ENCODE results near the gene TNRC18.

Gene TNRC18

DNA sequence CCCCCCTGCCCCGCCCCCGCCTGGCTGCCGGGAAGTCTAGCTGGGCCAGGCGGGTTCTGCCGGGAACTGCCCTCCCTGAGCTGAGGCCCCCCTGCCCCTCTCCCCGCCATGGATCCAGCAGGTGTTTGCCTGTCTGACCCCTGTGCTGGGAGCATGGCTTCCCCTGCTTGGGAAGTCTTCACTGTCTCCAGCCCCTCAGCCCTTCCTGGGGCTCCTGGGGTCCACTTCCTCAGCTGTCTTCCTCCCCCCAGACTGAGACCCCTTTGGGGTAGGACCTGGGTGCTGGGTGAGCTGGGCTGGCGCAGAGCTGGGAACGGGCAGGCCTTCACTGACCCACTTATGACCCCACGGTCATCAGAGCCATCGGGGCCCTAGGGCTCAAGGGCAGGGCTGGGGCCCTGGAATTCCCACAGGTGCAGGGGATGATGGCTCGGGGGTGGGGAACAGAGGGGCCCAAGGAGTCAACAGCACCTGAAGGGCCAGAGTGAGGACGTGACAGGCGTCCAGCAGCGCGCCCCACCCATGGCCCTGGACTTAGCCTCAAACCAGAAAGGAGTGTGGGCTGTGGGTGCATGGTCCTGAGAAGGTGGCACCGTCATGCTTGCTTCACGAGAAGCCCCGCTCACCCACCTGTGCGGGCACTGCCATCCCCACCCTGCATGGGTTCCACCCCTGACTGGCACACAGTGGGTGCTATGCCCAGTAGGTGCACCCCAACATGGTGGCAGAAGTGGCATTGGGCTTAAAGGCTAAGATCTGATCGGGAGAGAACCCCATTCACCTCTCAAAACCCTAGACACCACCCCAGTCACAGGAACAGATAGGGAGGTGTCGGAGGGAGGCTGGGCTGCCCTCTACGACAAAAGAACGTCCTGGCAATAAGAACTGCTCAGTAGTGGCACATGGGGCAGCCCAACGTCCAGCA, 16.2 kb upstream of the TNRC18 start:
- H3K27ac ChIP-seq: no peak overlapping the region
- TF ChIP-seq, protein P1, sequence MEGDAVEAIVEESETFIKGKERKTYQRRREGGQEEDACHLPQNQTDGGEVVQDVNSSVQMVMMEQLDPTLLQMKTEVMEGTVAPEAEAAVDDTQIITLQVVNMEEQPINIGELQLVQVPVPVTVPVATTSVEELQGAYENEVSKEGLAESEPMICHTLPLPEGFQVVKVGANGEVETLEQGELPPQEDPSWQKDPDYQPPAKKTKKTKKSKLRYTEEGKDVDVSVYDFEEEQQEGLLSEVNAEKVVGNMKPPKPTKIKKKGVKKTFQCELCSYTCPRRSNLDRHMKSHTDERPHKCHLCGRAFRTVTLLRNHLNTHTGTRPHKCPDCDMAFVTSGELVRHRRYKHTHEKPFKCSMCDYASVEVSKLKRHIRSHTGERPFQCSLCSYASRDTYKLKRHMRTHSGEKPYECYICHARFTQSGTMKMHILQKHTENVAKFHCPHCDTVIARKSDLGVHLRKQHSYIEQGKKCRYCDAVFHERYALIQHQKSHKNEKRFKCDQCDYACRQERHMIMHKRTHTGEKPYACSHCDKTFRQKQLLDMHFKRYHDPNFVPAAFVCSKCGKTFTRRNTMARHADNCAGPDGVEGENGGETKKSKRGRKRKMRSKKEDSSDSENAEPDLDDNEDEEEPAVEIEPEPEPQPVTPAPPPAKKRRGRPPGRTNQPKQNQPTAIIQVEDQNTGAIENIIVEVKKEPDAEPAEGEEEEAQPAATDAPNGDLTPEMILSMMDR (conservative IDR thresholded peaks at IDR 0.05): no peak

DNA sequence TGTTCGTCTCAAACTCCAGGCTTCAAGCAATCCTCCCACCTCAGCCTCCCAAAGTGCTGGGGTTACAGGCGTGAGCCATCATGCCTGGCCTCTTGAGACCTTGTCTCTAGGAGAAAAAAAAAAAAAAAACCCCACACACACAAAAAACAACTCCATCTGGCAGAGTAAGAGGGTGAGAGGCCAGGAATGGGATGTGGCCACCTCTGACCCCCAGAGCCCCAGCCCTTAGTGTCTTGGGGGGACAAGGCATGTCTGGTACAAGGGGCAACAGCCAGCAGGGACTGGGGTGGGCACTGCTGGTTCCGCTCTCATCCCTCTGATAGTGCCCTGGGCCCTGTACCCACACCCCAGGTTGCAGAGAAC, 15.6 kb upstream of the TNRC18 start:
- TF ChIP-seq, protein P1 (conservative IDR thresholded peaks at IDR 0.05): no peak

DNA sequence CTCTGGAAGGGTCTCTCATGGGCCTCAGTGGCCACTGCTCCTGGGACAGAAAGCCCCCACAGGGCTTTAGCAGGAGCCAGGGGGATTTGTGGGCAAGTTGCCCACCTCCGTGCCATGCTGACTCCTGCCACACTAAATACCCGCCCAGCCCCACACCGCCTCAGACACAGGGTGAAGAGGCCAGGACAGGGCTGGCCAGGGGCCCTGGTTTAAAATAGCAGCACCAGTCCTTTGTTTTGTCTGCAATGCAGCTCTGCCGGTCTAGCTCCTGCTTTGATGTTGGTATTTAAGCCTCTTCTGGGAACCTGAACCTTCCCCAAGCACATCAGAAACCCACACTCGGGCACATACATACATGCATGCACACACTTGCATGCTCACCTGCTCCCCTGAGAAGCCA, 14.4 kb upstream of the TNRC18 start:
- no peak overlapping the region for H3K27ac ChIP-seq
- TF ChIP-seq, protein P1 (conservative IDR thresholded peaks at IDR 0.05): no peak

More for the DNA sequence above, 15.6 kb upstream of the TNRC18 start:
- H3K27ac ChIP-seq: no peak overlapping the region

DNA sequence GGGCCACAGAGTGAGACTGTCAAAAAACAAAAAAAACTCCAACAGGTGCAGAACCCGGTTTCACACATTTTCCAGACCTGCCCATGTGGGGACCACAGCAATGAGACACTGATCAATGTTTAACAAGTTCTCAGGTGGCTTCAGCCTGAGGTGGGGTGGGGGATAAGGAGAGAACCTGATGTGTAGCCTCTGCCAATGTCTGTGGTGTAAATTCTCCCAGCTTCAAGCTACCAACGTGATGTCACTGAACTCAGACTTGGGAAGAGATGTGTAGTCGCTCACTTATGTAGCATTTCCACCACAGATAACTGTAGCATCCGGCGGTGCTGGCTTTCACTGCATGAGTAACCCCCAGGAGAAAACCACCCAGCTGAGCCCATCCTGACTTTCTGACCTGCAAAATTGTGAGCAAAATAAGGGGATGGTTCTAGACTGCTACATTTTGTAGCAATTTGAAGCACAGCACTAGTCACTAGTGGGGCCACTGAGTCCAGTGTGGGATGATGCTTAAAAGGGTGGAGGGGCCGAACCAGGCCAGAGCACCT, 13.8 kb upstream of the TNRC18 start:
- no peak overlapping the region for H3K27ac ChIP-seq
- TF ChIP-seq, protein P1 (conservative IDR thresholded peaks at IDR 0.05): no peak

DNA sequence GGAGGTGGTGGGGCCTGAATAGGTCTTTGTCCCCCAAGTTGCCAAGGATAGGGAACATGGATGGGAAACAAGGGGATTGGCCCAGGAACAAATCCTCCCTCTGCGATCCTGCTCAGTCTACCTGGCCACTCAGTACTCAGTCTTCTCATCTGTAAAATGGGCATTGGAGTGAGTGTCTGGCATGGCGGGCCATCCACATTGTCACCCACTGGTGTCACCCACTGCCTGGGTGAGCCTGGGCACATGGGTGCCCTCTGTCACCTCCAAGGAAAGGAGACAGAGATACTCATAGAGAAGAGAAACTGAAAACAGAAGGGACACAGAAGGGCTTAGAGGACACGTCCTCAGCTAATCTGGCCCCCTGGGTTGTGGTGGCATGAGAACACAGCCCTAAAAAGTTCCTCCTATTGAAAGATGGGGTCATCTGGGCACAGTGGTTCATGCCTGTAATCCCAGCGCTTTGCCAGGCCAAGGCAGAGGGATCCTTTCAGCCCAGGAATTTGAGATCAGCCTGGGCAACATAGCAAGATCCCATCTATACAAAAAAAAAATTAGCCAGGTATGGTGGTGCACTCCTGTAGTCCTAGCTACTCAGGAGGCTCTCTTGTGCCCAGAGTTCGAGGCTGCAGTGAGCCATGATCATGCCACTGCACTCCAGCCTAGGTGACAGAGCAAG, 12.5 kb upstream of the TNRC18 start:
- H3K27ac ChIP-seq: no peak overlapping the region
- TF ChIP-seq, protein P1 (conservative IDR thresholded peaks at IDR 0.05): no peak

DNA sequence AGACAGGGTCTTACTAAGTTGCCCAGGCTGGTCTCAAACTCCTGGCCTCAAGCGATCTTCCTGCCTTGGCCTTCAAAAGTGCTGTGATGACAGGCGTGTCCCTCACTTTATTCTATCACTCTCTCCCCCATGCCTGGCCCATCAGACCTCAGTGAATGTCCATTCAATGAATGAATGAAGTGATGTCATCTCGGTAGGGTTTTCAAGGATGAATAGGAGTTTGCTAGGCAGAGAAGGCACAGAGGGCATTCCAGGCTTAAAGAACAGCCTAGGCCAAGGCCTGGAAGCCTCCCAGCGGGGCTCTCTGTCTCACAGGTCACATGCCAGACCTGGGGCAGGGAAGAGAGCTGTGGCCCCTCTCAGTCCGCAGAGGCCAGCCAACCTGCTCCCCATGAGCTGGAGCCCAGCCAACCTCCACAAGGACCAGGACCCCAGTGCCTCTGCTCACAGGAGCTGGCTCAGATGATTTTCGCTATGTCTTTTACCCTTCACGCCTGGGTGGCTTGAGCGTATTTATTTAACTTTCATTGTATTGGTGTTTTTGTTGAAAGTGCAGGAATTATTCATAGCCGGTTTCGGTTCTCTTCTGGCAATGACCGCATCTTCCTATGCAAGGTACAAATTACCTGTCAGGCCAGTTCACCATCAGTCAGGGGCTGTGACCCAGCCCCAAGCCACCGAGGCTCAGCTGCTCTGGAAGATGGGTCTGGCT, 11.8 kb upstream of the TNRC18 start:
- TF ChIP-seq, protein P1 (conservative IDR thresholded peaks at IDR 0.05): no peak
- H3K27ac ChIP-seq: no peak overlapping the region

DNA sequence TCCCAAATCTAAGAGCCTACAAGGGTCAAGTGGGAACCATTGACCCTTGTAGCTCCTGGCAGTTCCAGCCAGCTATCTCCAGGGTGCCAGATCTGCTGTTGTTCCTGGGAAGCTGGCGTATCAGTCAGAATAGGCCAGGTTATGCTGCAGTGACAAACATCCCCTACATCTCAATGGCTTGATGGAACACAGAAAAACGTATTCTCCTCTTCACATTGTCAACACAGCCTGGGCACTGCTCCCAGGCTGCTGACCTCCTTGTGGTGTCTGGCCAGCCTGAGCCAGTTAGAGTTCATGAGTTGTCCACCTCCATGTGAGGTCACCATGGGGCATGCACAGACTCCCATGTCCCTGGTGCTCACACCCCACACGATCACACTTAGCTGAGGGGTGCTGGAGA, 9.5 kb upstream of the TNRC18 start:
- no peak overlapping the region for H3K27ac ChIP-seq
- TF ChIP-seq, protein P1 (conservative IDR thresholded peaks at IDR 0.05): no peak

Measured in VCaP (cell line).